GM21360 (cell line): ENCODE results near the gene FBXW11.
"Not testable (repeated sequence)": the region's sequence is repeated elsewhere in the genome, so short reads cannot be mapped to it uniquely, and the experiment has no call there.

Experiments used
- ATAC-seq: cut with Tn5 transposase; IDR thresholded peaks from one replicate; pipeline ENCODE4 v1.9.1; 2021; ENCODE audit warnings: mild to moderate bottlenecking, moderate library complexity; ENCODE audit not compliant: unreplicated experiment

The FBXW11 gene

GRCh38 chr5:171986772-171987171 lies 19.7 kb downstream of the FBXW11 start:
- ATAC-seq = no peak

GRCh38 chr5:171984748-171985419 lies 21.6 kb downstream of the FBXW11 start:
- no peak for ATAC-seq

- ATAC-seq = no peak
Measured at GRCh38 chr5:171981847-171982246, 24.6 kb downstream of the FBXW11 start.

GRCh38 chr5:171980792-171981191 lies 25.6 kb downstream of the FBXW11 start:
- ATAC-seq = no peak

- no peak for ATAC-seq
Measured at GRCh38 chr5:171979606-171980005, 26.8 kb downstream of the FBXW11 start.

- peak; percentile 51 for ATAC-seq
Measured at GRCh38 chr5:171978519-171978918, 27.9 kb downstream of the FBXW11 start.

- ATAC-seq = no peak
Measured at GRCh38 chr5:171978016-171978415, 28.4 kb downstream of the FBXW11 start.

GRCh38 chr5:171977244-171977950 lies 29.0 kb downstream of the FBXW11 start:
- not testable (repeated sequence) for ATAC-seq

- ATAC-seq = no peak
Measured at GRCh38 chr5:171975877-171976667, 30.4 kb downstream of the FBXW11 start.

GRCh38 chr5:171975262-171975876 lies 31.1 kb downstream of the FBXW11 start:
- ATAC-seq = no peak

- no peak for ATAC-seq
Measured at GRCh38 chr5:171970826-171971225, 35.6 kb downstream of the FBXW11 start.

GRCh38 chr5:171969288-171969880 lies 37.1 kb downstream of the FBXW11 start:
- no peak for ATAC-seq

GRCh38 chr5:171968531-171968930 lies 37.9 kb downstream of the FBXW11 start:
- no peak for ATAC-seq

GRCh38 chr5:171966964-171967363 lies 39.5 kb downstream of the FBXW11 start:
- ATAC-seq = no peak

GRCh38 chr5:171966270-171966669 lies 40.2 kb downstream of the FBXW11 start:
- no peak for ATAC-seq

- ATAC-seq = no peak
Measured at GRCh38 chr5:171965745-171966144, 40.7 kb downstream of the FBXW11 start.

- no peak for ATAC-seq
Measured at GRCh38 chr5:171963416-171963815, 43.0 kb downstream of the FBXW11 start.

- ATAC-seq = peak; percentile 83
Measured at GRCh38 chr5:171961117-171961516, 45.3 kb downstream of the FBXW11 start.

- ATAC-seq = no peak
Measured at GRCh38 chr5:171957591-171958251, 48.7 kb downstream of the FBXW11 start.

GRCh38 chr5:171956887-171957495 lies 49.4 kb downstream of the FBXW11 start:
- ATAC-seq = no peak
